IPS-20b (cell line): ENCODE measurements around the gene PDCL3.

Experiments
- H3K27ac ChIP-seq: one replicate; pipeline ENCODE4 v1.5.1; 2013; ENCODE audit warnings: low read length
- H3K27me3 ChIP-seq: 2 replicates; pipeline ENCODE4 v1.6.1; 2013; ENCODE audit warnings: mild to moderate bottlenecking, low read length, inconsistent platforms; ENCODE audit not compliant: insufficient read depth
- H3K36me3 ChIP-seq: 2 replicates; pipeline ENCODE4 v1.6.1; 2013; ENCODE audit warnings: low read depth, mild to moderate bottlenecking, inconsistent platforms, low read length, moderate library complexity; ENCODE audit not compliant: insufficient read depth
- H3K4me1 ChIP-seq: 2 replicates; pipeline ENCODE4 v1.6.1; 2013; ENCODE audit warnings: mild to moderate bottlenecking, control low read depth, inconsistent platforms, low read length, moderate library complexity; ENCODE audit not compliant: insufficient read depth
- H3K4me3 ChIP-seq: 2 replicates; pipeline ENCODE4 v1.5.1; 2013; ENCODE audit warnings: mild to moderate bottlenecking, low read length, inconsistent platforms
- H3K9ac ChIP-seq: 2 replicates; pipeline ENCODE4 v1.6.1; 2013; ENCODE audit warnings: low read depth, mild to moderate bottlenecking, inconsistent platforms, low read length, moderate library complexity
- H3K9me3 ChIP-seq: 2 replicates; pipeline ENCODE4 v1.6.1; 2013; ENCODE audit warnings: mild to moderate bottlenecking, low read depth, low read length, inconsistent platforms; ENCODE audit not compliant: insufficient read depth

The PDCL3 gene

DNA sequence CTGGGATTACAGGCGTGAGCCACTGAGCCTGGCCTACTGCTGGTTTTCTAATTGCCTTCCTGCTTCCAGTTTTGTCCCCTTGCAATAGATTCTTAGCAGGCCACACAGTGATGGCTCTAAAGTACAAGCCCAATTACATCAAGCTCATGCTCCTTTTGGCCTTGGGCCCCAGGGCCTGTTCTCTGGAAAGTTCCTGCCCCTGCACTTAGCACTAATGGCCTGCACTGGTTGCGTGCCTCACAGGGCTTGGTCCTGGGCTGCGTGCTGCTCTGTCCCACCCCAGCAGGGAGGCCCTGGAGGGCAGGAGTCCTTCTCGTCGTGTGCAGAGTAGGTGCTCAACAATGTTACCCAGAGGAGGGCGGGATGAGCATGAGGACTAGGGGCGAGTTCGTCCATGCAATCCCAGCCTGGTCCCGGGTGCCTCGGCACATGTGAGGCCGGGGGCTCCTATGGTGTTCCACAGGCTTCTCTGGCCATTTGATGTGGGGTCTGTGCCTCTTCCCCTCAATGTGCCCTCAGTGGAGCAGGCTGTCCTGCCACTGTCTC is 51.7 kb downstream of the PDCL3 start:
- no peaks in the 10 kb centered on the region for H3K4me1 ChIP-seq
- no peaks in the 10 kb centered on the region for H3K27me3 ChIP-seq
- no peaks in the 10 kb centered on the region for H3K9me3 ChIP-seq
- no peaks in the 10 kb centered on the region for H3K36me3 ChIP-seq
- no peak overlapping the region for H3K27ac ChIP-seq
- H3K9ac ChIP-seq = no peak overlapping the region
- H3K4me3 ChIP-seq = no peak overlapping the region

DNA sequence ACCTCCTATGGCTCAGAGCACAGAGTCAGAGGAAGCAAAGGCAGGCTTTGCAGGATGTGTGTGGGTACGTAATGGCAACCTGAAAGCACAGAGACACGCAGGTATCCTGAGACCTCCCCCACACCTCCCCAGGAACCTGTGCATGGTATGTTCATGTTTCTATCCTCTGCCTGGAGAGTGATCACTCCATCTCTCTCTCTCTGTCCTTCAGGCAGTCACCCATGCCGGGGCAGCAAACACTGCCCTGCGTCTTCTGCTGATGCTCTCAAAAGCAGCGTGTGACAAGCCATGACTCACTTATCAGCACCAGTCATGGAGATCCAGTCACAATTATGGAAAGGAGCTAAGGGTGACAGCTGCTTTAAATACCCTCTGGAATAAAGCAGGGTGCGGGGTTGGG is 52.7 kb downstream of the PDCL3 start:
- Histone ChIP-seq H3K4me3 (no peak overlapping the region), H3K27me3 (no peaks in the 10 kb centered on the region), H3K9me3 (no peaks in the 10 kb centered on the region), H3K27ac (no peak overlapping the region), H3K36me3 (no peaks in the 10 kb centered on the region), H3K9ac (no peak overlapping the region), H3K4me1 (no peaks in the 10 kb centered on the region)

DNA sequence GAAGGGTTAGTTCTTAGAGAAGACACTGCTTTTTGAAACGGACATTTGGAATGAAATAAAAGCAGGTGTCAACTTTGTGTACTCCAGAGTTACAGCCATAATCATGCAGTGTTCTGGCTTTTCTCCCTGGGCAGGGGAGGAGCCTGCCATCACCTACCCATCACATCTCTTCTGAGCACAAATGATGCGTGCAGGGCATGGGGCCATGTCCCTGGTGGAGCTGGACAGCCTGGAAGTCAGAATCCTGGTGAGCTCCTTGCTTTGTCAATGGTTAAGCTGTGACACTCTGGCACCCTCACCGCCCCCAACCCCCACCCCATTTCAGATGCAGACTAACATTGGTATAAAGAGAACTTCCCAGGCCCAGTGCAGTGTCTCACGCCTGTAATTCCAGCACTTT is 53.1 kb downstream of the PDCL3 start:
- Histone ChIP-seq H3K4me3 (no peak overlapping the region), H3K27ac (no peak overlapping the region), H3K9ac (no peak overlapping the region), H3K36me3 (no peaks in the 10 kb centered on the region), H3K4me1 (no peaks in the 10 kb centered on the region), H3K9me3 (no peaks in the 10 kb centered on the region), H3K27me3 (no peaks in the 10 kb centered on the region)

DNA sequence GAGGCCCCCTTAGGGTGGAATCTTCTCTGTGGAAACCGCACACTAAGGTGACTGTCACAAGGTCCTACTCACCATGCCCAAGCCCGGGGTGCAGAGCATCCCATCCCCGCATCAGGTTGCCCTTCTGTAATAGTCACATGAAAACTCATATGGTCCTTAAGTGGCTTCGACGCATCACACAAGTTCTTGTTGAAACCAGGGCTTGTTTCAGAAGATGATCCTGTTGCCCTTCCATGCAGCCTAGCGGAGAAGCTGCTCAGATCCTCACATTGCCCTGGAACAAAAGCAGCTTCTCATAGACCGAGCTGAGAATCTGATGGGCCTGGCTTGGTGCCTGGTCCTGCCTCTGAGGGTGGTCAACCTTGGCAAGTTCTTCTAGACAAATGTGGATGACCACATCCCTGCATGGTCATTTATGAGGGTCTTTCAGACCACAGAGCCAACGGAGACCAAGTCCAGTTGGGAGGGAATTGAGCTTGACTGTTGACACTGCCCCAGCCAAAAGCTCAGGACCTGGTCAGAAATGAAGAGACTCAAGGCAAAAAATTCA is 54.1 kb downstream of the PDCL3 start:
- H3K4me1 ChIP-seq = no peaks in the 10 kb centered on the region
- no peak overlapping the region for H3K27ac ChIP-seq
- no peaks in the 10 kb centered on the region for H3K36me3 ChIP-seq
- H3K27me3 ChIP-seq = no peaks in the 10 kb centered on the region
- no peak overlapping the region for H3K9ac ChIP-seq
- H3K9me3 ChIP-seq = no peaks in the 10 kb centered on the region
- H3K4me3 ChIP-seq = no peak overlapping the region

DNA sequence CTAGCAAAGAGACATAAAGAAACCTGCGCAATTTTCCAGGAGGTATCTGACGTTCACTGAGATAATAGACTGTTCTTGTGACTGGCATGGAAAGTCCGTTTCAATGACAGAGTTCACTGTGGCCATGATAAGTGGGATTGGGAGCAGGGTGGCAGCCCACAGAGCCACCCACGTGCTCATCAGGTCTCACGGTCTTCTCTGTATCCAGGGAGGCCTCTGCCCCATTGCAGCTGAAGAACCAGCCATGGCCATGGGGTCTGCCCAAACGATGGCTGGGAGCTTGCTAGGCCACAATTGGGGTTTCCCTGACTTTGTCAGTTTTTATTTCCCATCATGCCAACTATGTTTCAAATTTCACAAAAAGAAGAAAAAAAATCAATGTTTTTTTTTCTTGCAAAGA is 57.2 kb downstream of the PDCL3 start:
- no peaks in the 10 kb centered on the region for H3K27me3 ChIP-seq
- H3K9ac ChIP-seq = no peak overlapping the region
- H3K4me3 ChIP-seq = no peak overlapping the region
- H3K27ac ChIP-seq = no peak overlapping the region
- H3K9me3 ChIP-seq = no peaks in the 10 kb centered on the region
- H3K36me3 ChIP-seq = no peaks in the 10 kb centered on the region
- no peaks in the 10 kb centered on the region for H3K4me1 ChIP-seq

DNA sequence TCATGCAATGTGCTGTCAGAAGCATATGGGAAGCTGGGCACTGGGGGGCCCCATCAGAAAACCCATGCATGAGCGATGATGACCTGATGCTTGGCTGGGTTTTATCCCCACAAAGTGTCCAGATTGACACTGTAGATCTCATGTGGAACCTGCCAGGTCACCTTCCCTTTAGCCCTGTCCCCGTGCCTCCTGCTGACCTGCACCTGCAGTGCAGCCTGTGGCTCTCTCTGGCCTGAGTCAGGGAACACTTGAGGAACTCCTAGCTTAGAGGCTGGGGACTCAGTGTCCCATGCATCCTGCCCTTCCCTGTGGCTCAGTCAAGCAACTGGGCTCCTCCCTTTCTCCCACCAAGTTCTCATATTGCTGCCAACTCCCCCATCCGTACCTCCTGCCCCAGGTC is 57.7 kb downstream of the PDCL3 start:
- Histone ChIP-seq H3K4me3 (no peak overlapping the region), H3K4me1 (no peaks in the 10 kb centered on the region), H3K27me3 (no peaks in the 10 kb centered on the region), H3K27ac (no peak overlapping the region), H3K9ac (no peak overlapping the region), H3K9me3 (no peaks in the 10 kb centered on the region), H3K36me3 (no peaks in the 10 kb centered on the region)

DNA sequence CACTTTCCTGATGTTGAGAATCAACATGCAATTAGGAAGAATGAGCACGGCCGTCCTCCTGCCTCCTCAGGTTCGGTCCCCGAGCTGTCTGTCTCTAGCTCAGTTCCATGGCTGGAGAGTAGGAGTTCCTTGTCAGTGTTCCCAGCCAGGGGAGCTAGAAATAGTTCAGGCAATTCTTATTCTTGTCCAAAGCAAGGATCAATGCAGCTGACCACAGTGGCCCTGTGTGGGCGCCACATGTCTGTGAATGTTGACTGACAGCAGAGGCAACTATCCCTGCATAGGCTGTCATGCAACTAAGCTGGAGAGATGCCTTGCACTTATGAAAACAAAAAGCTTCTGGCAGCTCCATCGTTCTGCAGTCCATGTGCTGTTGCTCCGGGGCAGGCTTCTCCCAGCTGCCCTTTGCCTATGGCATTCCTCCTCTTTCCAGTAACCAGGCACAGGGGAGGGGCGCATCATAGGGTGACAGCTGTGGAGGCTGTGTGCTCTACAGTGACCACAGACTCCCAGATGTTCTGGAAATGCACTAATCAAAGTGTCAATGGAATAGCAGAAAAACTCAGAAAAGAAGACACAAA is 58.7 kb downstream of the PDCL3 start:
- Histone ChIP-seq H3K4me3 (no peak overlapping the region), H3K36me3 (no peaks in the 10 kb centered on the region), H3K9me3 (no peaks in the 10 kb centered on the region), H3K27ac (no peak overlapping the region), H3K27me3 (no peaks in the 10 kb centered on the region), H3K4me1 (no peaks in the 10 kb centered on the region), H3K9ac (no peak overlapping the region)

DNA sequence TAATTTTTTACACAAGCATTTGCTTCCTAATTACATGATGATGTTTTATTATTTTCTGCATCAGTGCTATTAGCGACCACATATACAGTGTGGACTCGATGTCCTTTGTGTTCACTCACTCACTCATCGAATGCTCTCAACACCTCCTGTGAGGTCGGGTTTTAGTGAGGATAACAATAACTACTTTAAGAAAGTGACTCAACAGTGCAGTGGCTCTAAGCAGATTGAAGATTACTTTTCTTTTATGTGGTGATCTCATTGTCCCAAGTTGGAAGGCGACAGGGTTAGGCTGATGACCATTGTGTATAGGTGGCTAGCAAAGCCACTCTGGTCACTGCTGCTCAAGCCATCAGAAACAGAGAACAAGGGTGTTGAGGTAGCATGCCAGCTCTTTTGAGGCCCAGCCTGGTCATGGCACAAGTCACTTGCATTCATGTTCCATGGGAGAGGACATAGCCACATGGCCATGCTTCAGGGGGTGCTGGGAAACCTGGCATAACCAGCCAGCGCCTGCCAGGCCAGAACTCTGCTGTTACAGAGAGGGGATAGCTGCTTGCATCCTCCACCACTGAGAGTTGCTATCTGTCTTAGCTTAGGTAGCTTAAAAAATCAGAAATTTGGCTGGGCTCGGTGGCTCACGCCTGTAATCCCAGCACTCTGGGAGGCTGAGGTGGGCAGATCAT is 60.4 kb downstream of the PDCL3 start:
- H3K9ac ChIP-seq = no peak overlapping the region
- no peaks in the 10 kb centered on the region for H3K9me3 ChIP-seq
- H3K4me1 ChIP-seq = no peaks in the 10 kb centered on the region
- no peaks in the 10 kb centered on the region for H3K27me3 ChIP-seq
- no peaks in the 10 kb centered on the region for H3K36me3 ChIP-seq
- no peak overlapping the region for H3K27ac ChIP-seq
- no peak overlapping the region for H3K4me3 ChIP-seq

DNA sequence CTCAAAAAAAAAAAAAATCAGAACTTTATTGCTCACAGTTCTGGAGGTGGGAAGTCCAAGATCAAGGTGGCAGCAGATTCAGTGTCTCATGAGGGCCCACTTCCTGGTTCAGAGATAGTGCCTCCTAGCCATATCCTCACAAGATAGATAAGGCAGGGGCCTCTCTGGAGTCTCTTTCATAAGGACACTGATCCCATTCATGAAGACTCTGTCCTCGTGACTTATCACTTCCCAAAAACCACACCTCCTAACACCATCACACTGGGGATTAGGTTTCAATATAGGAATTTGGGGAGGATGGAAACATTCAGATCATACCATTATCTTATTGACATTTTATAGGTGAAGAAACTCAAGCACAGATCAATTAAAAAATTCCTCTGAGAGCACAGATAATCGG is 61.1 kb downstream of the PDCL3 start:
- Histone ChIP-seq H3K4me1 (no peaks in the 10 kb centered on the region), H3K36me3 (no peaks in the 10 kb centered on the region), H3K27ac (no peak overlapping the region), H3K4me3 (no peak overlapping the region), H3K27me3 (no peaks in the 10 kb centered on the region), H3K9ac (no peak overlapping the region), H3K9me3 (no peaks in the 10 kb centered on the region)

DNA sequence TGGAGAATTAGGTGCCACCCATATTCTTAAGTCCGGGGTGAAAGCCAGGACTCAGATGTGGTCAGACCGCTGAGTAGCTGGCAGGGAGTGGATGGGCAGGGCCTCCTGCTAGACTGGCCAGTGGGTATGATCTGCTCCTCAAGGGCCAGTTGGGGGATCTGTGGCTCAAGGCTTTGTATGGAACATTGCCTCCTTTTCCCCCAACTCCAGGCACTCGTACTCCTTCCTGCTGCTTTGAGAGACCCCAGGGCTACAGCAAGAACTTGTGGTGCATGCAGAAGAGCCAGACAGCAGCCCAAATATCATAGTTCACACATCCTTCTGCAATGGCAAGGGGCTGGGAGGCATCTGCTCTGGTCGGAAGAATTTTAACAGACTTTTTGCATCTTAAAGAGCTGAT is 61.7 kb downstream of the PDCL3 start:
- no peak overlapping the region for H3K27ac ChIP-seq
- H3K4me3 ChIP-seq = no peak overlapping the region
- H3K4me1 ChIP-seq = no peaks in the 10 kb centered on the region
- no peaks in the 10 kb centered on the region for H3K27me3 ChIP-seq
- no peaks in the 10 kb centered on the region for H3K36me3 ChIP-seq
- H3K9me3 ChIP-seq = no peaks in the 10 kb centered on the region
- no peak overlapping the region for H3K9ac ChIP-seq

DNA sequence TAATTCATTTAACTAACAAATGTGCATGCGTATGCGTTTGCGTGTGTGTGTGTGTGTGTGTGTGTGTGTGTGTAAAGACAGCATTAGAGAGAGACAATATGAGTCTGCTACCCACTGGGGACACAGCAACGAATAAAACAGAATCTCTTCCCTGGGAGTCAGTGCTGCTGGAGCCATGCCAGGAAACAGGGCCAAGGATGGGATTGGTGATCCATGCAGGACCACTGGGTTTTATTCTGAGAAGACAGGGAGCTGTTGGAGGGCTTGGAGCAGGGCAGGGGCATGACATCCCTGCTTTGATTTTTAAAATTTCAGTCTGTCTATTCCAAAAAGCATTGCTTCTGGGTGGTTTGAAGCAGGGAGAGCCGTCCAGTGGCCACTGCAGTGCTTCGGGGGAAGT is 62.9 kb downstream of the PDCL3 start:
- no peaks in the 10 kb centered on the region for H3K4me1 ChIP-seq
- no peak overlapping the region for H3K9ac ChIP-seq
- H3K9me3 ChIP-seq = no peaks in the 10 kb centered on the region
- no peaks in the 10 kb centered on the region for H3K27me3 ChIP-seq
- H3K27ac ChIP-seq = no peak overlapping the region
- no peak overlapping the region for H3K4me3 ChIP-seq
- no peaks in the 10 kb centered on the region for H3K36me3 ChIP-seq
